CD4-positive, alpha-beta memory T cell (primary cell): ENCODE measurements around the gene PLEK2. TPM values are rescaled to one million over a fixed set of nuclear protein-coding genes. Genes with fewer than 3 reads are reported as not detected.

Source experiments
- CTCF ChIA-PET: fragments of 350-600 bp; sonication (Branson Sonifier 250); formaldehyde crosslinking; loops from one replicate; lab custom pipeline; 2021; ENCODE audit warnings: inconsistent platforms; ENCODE audit not compliant: partially characterized antibody; lab: Charles Lee
- POLR2A ChIA-PET: fragments of 350-600 bp; sonication (Branson Sonifier 250); formaldehyde crosslinking; loops from one replicate; lab custom pipeline; 2021; ENCODE audit not compliant: partially characterized antibody; lab: Charles Lee
- DNase-seq, 5 donors: peaks; one replicate each; pipeline versions ENCODE4 v3.0.0 to v3.0.0-alpha.2; 2020 to 2022; ENCODE audit warnings: mixed read lengths in 1 of 5
- H3K27ac ChIP-seq: one replicate; pipeline ENCODE4 v1.7.0; 2013; ENCODE audit warnings: low read depth, low read length
- H3K27me3 ChIP-seq: 2 replicates; pipeline ENCODE4 v1.7.0; 2013; ENCODE audit warnings: mild to moderate bottlenecking, low read length, moderate library complexity; ENCODE audit not compliant: insufficient read depth
- H3K36me3 ChIP-seq: 2 replicates; pipeline ENCODE4 v1.7.0; 2013; ENCODE audit warnings: mild to moderate bottlenecking, low read length, moderate library complexity; ENCODE audit not compliant: insufficient read depth
- H3K4me1 ChIP-seq: 2 replicates; pipeline ENCODE4 v1.7.0; 2013; ENCODE audit warnings: mild to moderate bottlenecking, low read length, moderate library complexity; ENCODE audit not compliant: insufficient read depth
- H3K4me3 ChIP-seq, 2 donors: one replicate each; pipeline ENCODE4 v1.7.0; 2013; ENCODE audit warnings: low read length in 2 of 2, mild to moderate bottlenecking in 1 of 2
- H3K9me3 ChIP-seq, 2 donors: one replicate each; pipeline ENCODE4 v1.7.0; 2013; ENCODE audit warnings: low read length in 2 of 2, control low read depth in 1 of 2; ENCODE audit not compliant: control insufficient read depth in 1 of 2
- H3K27ac Mint-ChIP-seq, 7 donors: one replicate each; pipeline ENCODE4 v1.8.0; 2020 to 2021; ENCODE audit warnings: mixed read lengths in 7 of 7, mild to moderate bottlenecking in 6 of 7, inconsistent platforms in 3 of 7, moderate library complexity in 3 of 7
- H3K27me3 Mint-ChIP-seq, 2 donors: one replicate each; pipeline ENCODE4 v1.8.0; 2020 to 2021; ENCODE audit warnings: mixed read lengths in 2 of 2
- H3K36me3 Mint-ChIP-seq, 2 donors: one replicate each; pipeline ENCODE4 v1.8.0; 2020 to 2021; ENCODE audit warnings: mixed read lengths in 2 of 2, inconsistent platforms in 1 of 2, mild to moderate bottlenecking in 1 of 2
- H3K4me1 Mint-ChIP-seq, 4 donors: one replicate each; pipeline ENCODE4 v1.8.0; 2020 to 2021; ENCODE audit warnings: mixed read lengths in 4 of 4, mild to moderate bottlenecking in 1 of 4
- H3K4me3 Mint-ChIP-seq, 8 donors: one replicate each; pipeline ENCODE4 v1.8.0; 2020 to 2021; ENCODE audit warnings: mixed read lengths in 8 of 8, mild to moderate bottlenecking in 7 of 8, moderate library complexity in 6 of 8, inconsistent platforms in 3 of 8
- H3K9me3 Mint-ChIP-seq, 8 donors: one replicate each; pipeline ENCODE4 v1.8.0; 2020 to 2021; ENCODE audit warnings: mixed read lengths in 8 of 8, mild to moderate bottlenecking in 5 of 8, inconsistent platforms in 3 of 8, moderate library complexity in 1 of 8
- intact Hi-C: fragments of 100-400 bp; cut with micrococcal nuclease; formaldehyde crosslinking; loops from one replicate; pipeline ENCODE4 v1.15.1; 2023
- polyA plus RNA-seq, 2 donors: library from polyadenylated mRNA; unstranded; fragments of 300-500 nt; fragmentation: Illumina TruSeq; gene quantifications; one replicate each; pipeline ENCODE4 v1.2.3, GENCODE V29; 2021
- total RNA-seq, 2 experiments: library from RNA; stranded (reverse); gene quantifications; one replicate each; pipeline ENCODE4 v1.2.3, GENCODE V29; 2021

Gene PLEK2, protein sequence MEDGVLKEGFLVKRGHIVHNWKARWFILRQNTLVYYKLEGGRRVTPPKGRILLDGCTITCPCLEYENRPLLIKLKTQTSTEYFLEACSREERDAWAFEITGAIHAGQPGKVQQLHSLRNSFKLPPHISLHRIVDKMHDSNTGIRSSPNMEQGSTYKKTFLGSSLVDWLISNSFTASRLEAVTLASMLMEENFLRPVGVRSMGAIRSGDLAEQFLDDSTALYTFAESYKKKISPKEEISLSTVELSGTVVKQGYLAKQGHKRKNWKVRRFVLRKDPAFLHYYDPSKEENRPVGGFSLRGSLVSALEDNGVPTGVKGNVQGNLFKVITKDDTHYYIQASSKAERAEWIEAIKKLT
- total RNA-seq (1 to 10 TPM; 1.9 to 4.1 TPM), polyA plus RNA-seq (1 to 10 TPM; 2.3 to 2.7 TPM)

DNA sequence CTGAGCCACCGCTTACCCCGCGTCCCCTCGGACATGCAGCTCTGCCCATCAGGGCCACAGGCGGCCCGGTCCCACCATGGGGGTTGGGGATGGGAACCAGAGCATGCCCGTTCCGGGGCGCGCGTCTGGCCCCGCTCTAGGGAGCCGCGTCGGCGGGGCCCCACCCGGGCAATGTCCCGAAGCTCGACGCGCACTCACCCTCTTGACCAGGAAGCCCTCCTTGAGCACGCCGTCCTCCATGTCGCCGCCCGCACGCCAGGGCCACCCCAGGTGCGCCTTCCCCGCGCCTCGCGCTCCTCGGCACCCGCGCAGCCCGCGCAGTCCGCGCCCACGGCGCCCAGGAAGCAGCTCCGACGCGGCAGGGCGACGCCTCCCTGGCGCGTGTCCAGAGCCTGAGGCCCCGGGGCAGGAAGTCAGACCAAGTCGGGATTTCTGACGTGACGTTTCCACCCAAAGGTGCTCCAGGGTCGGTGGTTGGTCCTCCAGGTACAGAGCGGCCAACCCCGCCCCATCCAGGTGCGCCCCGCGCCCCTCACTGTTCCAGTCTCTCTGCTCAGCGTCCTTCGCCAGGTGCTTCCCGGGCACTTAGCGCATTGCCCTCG is at the start of gene PLEK2:
Gene PLEK2, minus strand, starts transcription at position 346 of the 602 bp plus-strand sequence. Its CDS starts 106 bp downstream, at position 240.
- CTCF ChIA-PET: interaction anchor here (1.0 to 2.3 kb wide), 4 partner anchors 8 to 293 kb away, joined by 3 to 11 read pairs (median 4); partner anchors contain the start of genes ATP6V1D and EIF2S1
- H3K27ac ChIP-seq: no peak within 1 kb of the TSS
- peaks cover 0 to 2% of the 10 kb centered on the region in 2 donors for H3K27me3 Mint-ChIP-seq
- H3K9me3 Mint-ChIP-seq: no peaks in the 10 kb centered on the region
- H3K4me3 ChIP-seq: peak within 1 kb of the TSS; percentile 23 to 47
- H3K9me3 ChIP-seq: no peaks in the 10 kb centered on the region
- DNase-seq: peak; percentile 60 to 68 (median 64)
- peaks cover 2 to 12% (median 5%) of the 10 kb centered on the region in 4 donors for H3K4me1 Mint-ChIP-seq
- H3K27me3 ChIP-seq: no peaks in the 10 kb centered on the region
- no peaks in the 10 kb centered on the region for H3K4me1 ChIP-seq
- peak within 1 kb of the TSS; percentile 72 to 86 (median 78) for H3K4me3 Mint-ChIP-seq
- peak within 1 kb of the TSS in 4 of 7 donors; percentile 32 to 78 (median 58) for H3K27ac Mint-ChIP-seq
- no peaks in the 10 kb centered on the region for H3K36me3 Mint-ChIP-seq
- POLR2A ChIA-PET: interaction anchor here (1.4 to 2.7 kb wide), 3 partner anchors 52 to 188 kb away, joined by 3 to 12 read pairs (median 6); partner anchors contain the start of genes ATP6V1D, EIF2S1 and PIGH
- intact Hi-C loops: no loop called here
- no peaks in the 10 kb centered on the region for H3K36me3 ChIP-seq

GRCh38 chr14:67461341-67461985 is 49.5 kb upstream of the PLEK2 start:
- ChIA-PET CTCF (interaction anchor here (1.4 to 3.1 kb wide), 2 partner anchors 35 to 110 kb away, joined by 4 to 8 read pairs; no protein-coding TSS in a partner anchor), POLR2A (no interaction called here)
- Histone ChIP-seq H3K27ac (no peak overlapping the region), H3K27me3 (no peaks in the 10 kb centered on the region), H3K4me1 (peaks cover 16% of the 10 kb centered on the region), H3K36me3 (no peaks in the 10 kb centered on the region), H3K9me3 (no peaks in the 10 kb centered on the region), H3K4me3 (no peak overlapping the region)
- no peaks in the 10 kb centered on the region for H3K27me3 Mint-ChIP-seq
- H3K9me3 Mint-ChIP-seq: no peaks in the 10 kb centered on the region
- H3K4me3 Mint-ChIP-seq: no peak overlapping the region
- H3K36me3 Mint-ChIP-seq: no peaks in the 10 kb centered on the region
- no peak for DNase-seq
- no peak overlapping the region for H3K27ac Mint-ChIP-seq
- intact Hi-C loops: no loop called here
- peaks cover 13 to 19% (median 14%) of the 10 kb centered on the region in 4 donors for H3K4me1 Mint-ChIP-seq

- H3K36me3 Mint-ChIP-seq: no peaks in the 10 kb centered on the region
- CTCF ChIA-PET: interaction anchor here (1.7 kb wide), 1 partner anchor 245 kb away, joined by 4 read pairs; no protein-coding TSS in a partner anchor
- H3K4me1 Mint-ChIP-seq: peaks cover 6 to 9% (median 7%) of the 10 kb centered on the region in 4 donors
- Histone ChIP-seq H3K9me3 (no peaks in the 10 kb centered on the region), H3K4me3 (no peak overlapping the region), H3K27me3 (no peaks in the 10 kb centered on the region), H3K27ac (no peak overlapping the region), H3K36me3 (no peaks in the 10 kb centered on the region), H3K4me1 (peaks cover 8% of the 10 kb centered on the region)
- POLR2A ChIA-PET: no interaction called here
- no peaks in the 10 kb centered on the region for H3K27me3 Mint-ChIP-seq
- no peak overlapping the region for H3K4me3 Mint-ChIP-seq
- H3K9me3 Mint-ChIP-seq: no peaks in the 10 kb centered on the region
- intact Hi-C loops: no loop called here
- H3K27ac Mint-ChIP-seq: no peak overlapping the region
- DNase-seq: no peak
Observed at GRCh38 chr14:67459336-67459735, 47.4 kb upstream of the PLEK2 start.

DNA sequence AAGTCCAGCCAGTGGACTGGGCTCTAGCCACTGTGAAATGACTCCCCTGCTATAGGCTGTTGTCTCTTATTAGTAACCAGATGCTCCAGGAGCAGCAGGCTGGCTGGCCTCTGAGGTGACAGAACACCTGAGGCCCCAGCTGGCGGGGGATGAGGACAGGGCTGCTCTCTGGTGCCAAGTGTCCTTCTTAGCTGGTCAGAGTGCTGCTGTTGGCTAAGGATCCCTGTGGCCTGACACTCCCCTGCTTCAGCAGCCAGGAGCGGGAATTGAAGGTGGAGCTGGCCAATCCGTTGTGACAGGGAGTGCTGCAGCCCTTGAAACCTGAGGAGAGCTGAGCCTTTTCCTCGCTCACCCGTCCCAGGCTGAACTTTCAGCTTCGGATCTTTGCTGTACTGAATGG is 45.8 kb upstream of the PLEK2 start:
- H3K9me3 ChIP-seq: no peaks in the 10 kb centered on the region
- no peak overlapping the region for H3K4me3 ChIP-seq
- Mint-ChIP-seq H3K4me3 (no peak overlapping the region), H3K27ac (no peak overlapping the region), H3K4me1 (peaks cover 0 to 2% (median 0%) of the 10 kb centered on the region in 4 donors), H3K36me3 (no peaks in the 10 kb centered on the region), H3K9me3 (no peaks in the 10 kb centered on the region), H3K27me3 (no peaks in the 10 kb centered on the region)
- no peaks in the 10 kb centered on the region for H3K4me1 ChIP-seq
- ChIA-PET CTCF (interaction anchor here (0.7 to 1.4 kb wide), 3 partner anchors 12 to 46 kb away, joined by 3 to 6 read pairs (median 4); no protein-coding TSS in a partner anchor), POLR2A (no interaction called here)
- DNase-seq: no peak
- H3K36me3 ChIP-seq: no peaks in the 10 kb centered on the region
- H3K27me3 ChIP-seq: no peaks in the 10 kb centered on the region
- intact Hi-C loops: no loop called here
- H3K27ac ChIP-seq: no peak overlapping the region

DNA sequence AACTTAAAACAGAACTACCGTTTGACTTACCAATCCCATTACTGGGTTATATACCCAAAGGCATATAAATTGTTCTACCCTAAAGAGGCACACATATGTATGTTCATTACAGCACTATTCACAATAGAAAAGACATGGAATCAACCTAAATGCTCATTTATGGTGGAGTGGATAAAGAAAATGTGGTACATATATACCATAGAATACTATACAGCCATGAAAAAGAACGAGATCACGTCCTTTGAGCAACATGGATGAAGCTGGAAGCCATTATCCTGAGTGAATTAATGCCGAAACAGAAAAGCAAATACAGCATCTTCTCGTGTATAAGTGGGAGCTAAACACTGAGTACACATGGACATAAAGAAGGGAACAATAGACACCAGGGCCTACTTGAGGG is 44.8 kb upstream of the PLEK2 start:
- no peak for DNase-seq
- Mint-ChIP-seq H3K9me3 (no peaks in the 10 kb centered on the region), H3K4me1 (no peaks in the 10 kb centered on the region), H3K27ac (no peak overlapping the region), H3K36me3 (no peaks in the 10 kb centered on the region), H3K4me3 (no peak overlapping the region), H3K27me3 (no peaks in the 10 kb centered on the region)
- Histone ChIP-seq H3K9me3 (no peaks in the 10 kb centered on the region), H3K36me3 (no peaks in the 10 kb centered on the region), H3K27ac (no peak overlapping the region), H3K27me3 (no peaks in the 10 kb centered on the region), H3K4me3 (no peak overlapping the region), H3K4me1 (no peaks in the 10 kb centered on the region)
- ChIA-PET CTCF (no interaction called here), POLR2A (no interaction called here)
- intact Hi-C loops: no loop called here

DNA sequence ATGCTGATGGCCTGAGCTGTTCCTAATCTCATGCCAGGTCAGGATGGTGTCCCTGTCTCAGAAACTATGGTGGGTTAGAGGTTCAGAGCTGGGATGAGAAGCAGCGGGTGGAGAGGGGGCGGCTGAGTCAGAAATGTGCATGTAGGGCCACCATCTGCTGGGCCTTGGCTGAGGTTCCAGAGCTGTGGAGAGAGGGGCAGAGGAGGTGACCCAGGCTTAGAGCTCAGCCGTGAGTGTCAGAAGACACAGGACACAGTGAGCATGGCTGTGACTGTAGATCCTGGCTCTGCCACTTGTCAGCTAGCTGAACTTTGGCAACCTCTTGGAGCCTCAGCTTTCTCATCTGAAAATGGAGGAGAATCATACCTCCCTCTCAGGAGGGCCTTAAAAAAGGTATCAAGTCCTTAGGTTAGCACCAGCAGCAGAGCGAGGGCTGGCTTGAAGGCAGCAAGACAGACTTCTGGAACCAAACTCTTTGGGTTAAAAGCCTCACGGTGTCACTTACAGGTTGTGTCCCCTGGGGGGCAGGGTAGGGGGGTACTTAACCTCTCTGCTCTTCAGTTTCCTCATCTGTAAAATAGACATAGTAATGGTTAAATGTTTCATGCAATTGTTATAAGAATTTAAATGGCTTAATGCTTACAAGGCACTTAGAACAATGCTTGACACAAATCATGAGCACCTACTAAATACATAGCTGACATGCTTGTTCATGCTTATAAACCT is 41.8 kb upstream of the PLEK2 start:
- POLR2A ChIA-PET: no interaction called here
- H3K4me1 Mint-ChIP-seq: no peaks in the 10 kb centered on the region

More for the DNA sequence above, 41.8 kb upstream of the PLEK2 start:
- Mint-ChIP-seq H3K36me3 (peaks cover 0 to 4% of the 10 kb centered on the region in 2 donors), H3K4me3 (no peak overlapping the region), H3K27me3 (peaks cover 0 to 3% of the 10 kb centered on the region in 2 donors), H3K27ac (no peak overlapping the region), H3K9me3 (peaks cover 0 to 10% (median 2%) of the 10 kb centered on the region in 8 donors)
- no peak overlapping the region for H3K4me3 ChIP-seq
- no peaks in the 10 kb centered on the region for H3K4me1 ChIP-seq
- no peaks in the 10 kb centered on the region for H3K9me3 ChIP-seq
- DNase-seq: no peak
- no peak overlapping the region for H3K27ac ChIP-seq
- CTCF ChIA-PET: interaction anchor here (1.1 to 1.5 kb wide), 4 partner anchors 9 to 118 kb away, joined by 3 to 4 read pairs (median 4); no protein-coding TSS in a partner anchor
- no peaks in the 10 kb centered on the region for H3K27me3 ChIP-seq
- intact Hi-C loops: no loop called here
- H3K36me3 ChIP-seq: no peaks in the 10 kb centered on the region
